ENCODE results near the gene SORBS1. TPM values are rescaled to one million over a fixed set of nuclear protein-coding genes. Genes with fewer than 3 reads are reported as not detected.

The SORBS1 gene
- total and polyA plus RNA-seq, 2 donors (not counting 3 experiments of a cell fraction or from before 2014, with no cell fraction given), result 2.0 to 7.9 TPM

DNA sequence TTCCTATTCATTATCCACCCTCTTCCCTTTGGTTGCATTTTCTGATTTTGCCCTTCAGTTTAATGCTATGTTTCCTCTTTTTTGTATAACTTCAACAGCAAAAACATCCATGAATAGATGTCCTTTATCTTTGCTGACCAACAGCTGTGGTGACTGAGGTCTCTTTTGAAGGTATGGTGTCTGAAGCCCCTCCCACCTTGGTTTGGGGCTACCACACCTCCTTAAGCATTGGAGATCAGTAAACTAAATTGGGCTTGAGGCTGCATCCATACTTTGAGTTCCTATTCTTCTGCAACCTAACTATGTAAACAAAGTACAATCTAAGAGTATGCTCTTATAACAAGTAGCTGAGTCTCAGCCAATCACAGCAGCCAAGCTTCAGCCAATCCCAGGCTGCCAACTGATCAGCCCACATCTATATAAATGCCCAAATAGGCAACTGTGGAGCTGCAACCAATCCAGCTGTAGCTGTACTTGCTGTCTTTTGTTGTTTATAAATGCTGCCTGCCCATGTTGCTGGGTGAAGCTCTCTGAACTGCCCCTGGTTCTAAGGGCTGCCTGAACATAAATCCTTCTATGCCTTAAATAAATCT, 201.0 kb downstream of the SORBS1 start:
- no peak overlapping the region for H3K9ac ChIP-seq (replicated peaks; ENCODE audit: extremely low read depth, insufficient read depth, low read length)
- dilution Hi-C loops (cut with MboI; ENCODE audit: extremely low pct_ligation_motif_present, low sequenced_read_pairs), result no loop called here
- no peaks in the 10 kb centered on the region for H3K9me1 ChIP-seq (replicated peaks; ENCODE audit: control insufficient read depth, extremely low read depth, insufficient read depth, low read length)
- no peaks in the 10 kb centered on the region for H3K79me2 ChIP-seq (ENCODE audit: control insufficient read depth, insufficient read depth, low read length)
- no peak overlapping the region for H3K4me3 ChIP-seq (replicated peaks in 1 of 3; ENCODE audit: insufficient read depth in 1 of 3, low read depth in 1 of 3, low read length in 3 of 3)
- H3K27me3 ChIP-seq (ENCODE audit: control insufficient read depth in 2 of 2, insufficient read depth in 2 of 2, low read length in 2 of 2), result no peaks in the 10 kb centered on the region
- no peaks in the 10 kb centered on the region for H3K36me3 ChIP-seq (ENCODE audit: control insufficient read depth in 2 of 2, extremely low read depth in 1 of 2, insufficient read depth in 2 of 2, low read length in 2 of 2)
- DNase-seq (ENCODE audit: low read depth, low spot score) (peak; percentile 28), FAIRE-seq (no peak)
- TF ChIP-seq POLR2A (IDR thresholded peaks at IDR 0.05; ENCODE audit: low read depth, low read length) (no peak), MYC (IDR thresholded peaks at IDR 0.05; ENCODE audit: low read depth, low read length) (no peak), JUN (IDR thresholded peaks at IDR 0.05; ENCODE audit: borderline replicate concordance, insufficient read depth, insufficient read length, low read depth) (no peak), GATA2 (IDR thresholded peaks at IDR 0.05; ENCODE audit: insufficient read depth, insufficient read length, low read depth, low read length) (no peak), FOS (IDR thresholded peaks at IDR 0.05; ENCODE audit: borderline replicate concordance, insufficient read depth, low read length) (no peak), EZH2 (IDR thresholded peaks at IDR 0.05; ENCODE audit: borderline replicate concordance, low read depth, low read length, severe bottlenecking) (no peak)
- TF ChIP-seq, protein P1, sequence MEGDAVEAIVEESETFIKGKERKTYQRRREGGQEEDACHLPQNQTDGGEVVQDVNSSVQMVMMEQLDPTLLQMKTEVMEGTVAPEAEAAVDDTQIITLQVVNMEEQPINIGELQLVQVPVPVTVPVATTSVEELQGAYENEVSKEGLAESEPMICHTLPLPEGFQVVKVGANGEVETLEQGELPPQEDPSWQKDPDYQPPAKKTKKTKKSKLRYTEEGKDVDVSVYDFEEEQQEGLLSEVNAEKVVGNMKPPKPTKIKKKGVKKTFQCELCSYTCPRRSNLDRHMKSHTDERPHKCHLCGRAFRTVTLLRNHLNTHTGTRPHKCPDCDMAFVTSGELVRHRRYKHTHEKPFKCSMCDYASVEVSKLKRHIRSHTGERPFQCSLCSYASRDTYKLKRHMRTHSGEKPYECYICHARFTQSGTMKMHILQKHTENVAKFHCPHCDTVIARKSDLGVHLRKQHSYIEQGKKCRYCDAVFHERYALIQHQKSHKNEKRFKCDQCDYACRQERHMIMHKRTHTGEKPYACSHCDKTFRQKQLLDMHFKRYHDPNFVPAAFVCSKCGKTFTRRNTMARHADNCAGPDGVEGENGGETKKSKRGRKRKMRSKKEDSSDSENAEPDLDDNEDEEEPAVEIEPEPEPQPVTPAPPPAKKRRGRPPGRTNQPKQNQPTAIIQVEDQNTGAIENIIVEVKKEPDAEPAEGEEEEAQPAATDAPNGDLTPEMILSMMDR (IDR thresholded peaks at IDR 0.05; ENCODE audit: extremely low read depth in 1 of 2, insufficient read depth in 1 of 2, low read depth in 1 of 2, low read length in 2 of 2), result no peak
- POLR2A ChIA-PET, result no interaction called here
- no peak overlapping the region for H3K4me2 ChIP-seq (ENCODE audit: insufficient read depth, low read length)
- H2AFZ ChIP-seq (ENCODE audit: low read depth, low read length), result no peak overlapping the region
- intact Hi-C loops (cut with micrococcal nuclease), result no loop called here
- H4K20me1 ChIP-seq (replicated peaks; ENCODE audit: control insufficient read depth, extremely low read depth, insufficient read depth, low read length), result no peaks in the 10 kb centered on the region
- H3K4me1 ChIP-seq (ENCODE audit: control insufficient read depth, extremely low read depth, insufficient read depth, low read length), result peaks cover 11% of the 10 kb centered on the region
- BruUV-seq (replicated peaks), result no TSS peak
- H3K9me3 ChIP-seq (replicated peaks; ENCODE audit: control insufficient read depth, insufficient read depth, low read length), result no peaks in the 10 kb centered on the region
- CTCF ChIA-PET, result interaction anchor here (1.1 to 11.9 kb wide), 12 partner anchors 12 to 241 kb away, joined by 3 to 492 read pairs (median 4); no protein-coding TSS in a partner anchor
- no peak overlapping the region for H3K27ac ChIP-seq (ENCODE audit: insufficient read depth, low read depth, low read length)

All from endothelial cell of umbilical vein (primary cell).